GM12891 (cell line): ENCODE measurements around the gene TBC1D8B.

Experiments used
- POLR2A ChIP-seq: IDR thresholded peaks from 2 replicates; pipeline ENCODE4 v1.6.1; 2011; ENCODE audit warnings: low read depth, low read length, control low read depth
- POLR2AphosphoS5 ChIP-seq: IDR thresholded peaks from 2 replicates; pipeline ENCODE4 v1.6.1; 2011; ENCODE audit warnings: low read depth, low read length, control low read depth
- SPI1 ChIP-seq: IDR thresholded peaks from 2 replicates; pipeline ENCODE4 v1.6.1; 2011; ENCODE audit warnings: low read depth, low read length, control low read depth
- TAF1 ChIP-seq: IDR thresholded peaks from 2 replicates; pipeline ENCODE4 v1.6.1; 2011; ENCODE audit warnings: low read depth, low read length, control low read depth

- TF ChIP-seq TAF1 (no peak), POLR2A (no peak), POLR2AphosphoS5 (no peak), SPI1 (no peak)
Observed at GRCh38 chrX:106899276-106899675, 96.8 kb downstream of the TBC1D8B start.
